Left lung (tissue), 10 donors: Measurements from ENCODE around the gene ZBTB17. TPM values are rescaled to one million over a fixed set of nuclear protein-coding genes. Genes with fewer than 3 reads are reported as not detected.
"Not testable (repeated sequence)": the region's sequence is repeated elsewhere in the genome, so short reads cannot be mapped to it uniquely, and the experiment has no call there.

ENCODE experiments used
- ATAC-seq: fragments of 200-7000 bp; cut with Tn5 transposase; one replicate; pipeline ENCODE4 v1.9.1; 2020; ENCODE audit warnings: moderate library complexity
- DNase-seq, 4 donors: peaks; one replicate each; pipeline ENCODE4 v3.0.0-alpha.2; 2013 to 2020
- H3K27ac ChIP-seq, 2 donors: fragments of 200-600 bp; sonication (generic) in 1 of 2; one replicate each; pipeline versions ENCODE4 v1.5.0 to v1.8.0; 2020 to 2021
- H3K27me3 ChIP-seq, 2 donors: fragments of 200-600 bp; sonication (generic) in 1 of 2; one replicate each; pipeline versions ENCODE4 v1.5.0 to v1.8.0; 2020 to 2021
- H3K36me3 ChIP-seq, 2 donors: fragments of 200-600 bp; sonication (generic) in 1 of 2; one replicate each; pipeline versions ENCODE4 v1.5.0 to v1.8.0; 2020 to 2021
- H3K4me1 ChIP-seq, 2 donors: fragments of 200-600 bp; one replicate each; pipeline ENCODE4 v1.8.0; 2021
- H3K4me3 ChIP-seq, 2 donors: fragments of 200-600 bp; sonication (generic) in 1 of 2; one replicate each; pipeline versions ENCODE4 v1.5.0 to v1.8.0; 2020 to 2021; ENCODE audit warnings: mild to moderate bottlenecking in 1 of 2
- H3K9me3 ChIP-seq, 2 donors: fragments of 200-600 bp; sonication (generic) in 1 of 2; one replicate each; pipeline versions ENCODE4 v1.5.0 to v1.8.0; 2020 to 2021
- intact Hi-C, 2 donors: fragments of 100-400 bp; cut with DNase I; formaldehyde crosslinking; loops; one replicate each; pipeline versions ENCODE4 v1.11.2 to v1.14.2; 2022
- polyA plus RNA-seq, 6 donors: library from polyadenylated mRNA; unstranded; fragments of 120-200 nt; gene quantifications; one replicate each; pipeline ENCODE4 v1.2.1, GENCODE V29; 2013; ENCODE audit not compliant: insufficient read length in 6 of 6
- total RNA-seq, 2 donors: library from RNA; stranded (reverse); fragmentation: NEBNext Ultra II Directional; extraction: Animal tissue kit (Norgen Biotek cat#: 25700); gene quantifications; one replicate each; pipeline ENCODE4 v1.2.1, GENCODE V29; 2021
- TF ChIP-seq, protein P1 (sequence below), 2 donors: fragments of 200-600 bp; sonication (generic) in 1 of 2; IDR thresholded peaks; one replicate each; pipeline versions ENCODE4 v1.5.0 to v1.8.0; 2021; ENCODE audit warnings: antibody characterized with exemption in 2 of 2
- donor health status: DM: no; HTN: yes; CAD: no.
- donor health status: DM: no; HTN: no; CAD: no.

ZBTB17 gene
- total and polyA plus RNA-seq, 8 donors, result 27.4 to 46.5 (median 33.1) TPM

DNA sequence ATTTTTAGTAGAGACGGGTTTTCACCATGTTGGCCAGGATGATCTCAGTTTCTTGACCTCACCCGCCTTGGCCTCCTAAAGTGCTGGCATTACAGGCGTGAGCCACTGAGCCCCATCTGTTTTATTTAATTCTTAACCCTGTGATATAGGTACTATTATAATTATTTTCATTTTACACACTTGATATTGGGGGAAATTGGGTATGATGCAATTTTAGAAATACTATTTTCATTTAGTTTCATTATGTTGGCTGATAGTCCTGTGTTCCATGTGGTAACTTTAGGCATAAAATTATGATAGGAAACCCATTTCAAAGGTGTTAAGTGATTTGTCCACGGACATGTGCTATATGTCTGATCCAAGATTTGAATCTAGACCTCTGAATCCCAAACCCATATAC, 67.3 kb downstream of the ZBTB17 start:
- H3K4me1 ChIP-seq, result no peaks in the 10 kb centered on the region
- H3K4me3 ChIP-seq, result no peak overlapping the region
- peaks cover 0 to 55% of the 10 kb centered on the region in 2 donors for H3K36me3 ChIP-seq
- ATAC-seq (no peak), DNase-seq (no peak)
- no peaks in the 10 kb centered on the region for H3K9me3 ChIP-seq
- no peak overlapping the region for H3K27ac ChIP-seq
- intact Hi-C loops, result no loop called here
- TF ChIP-seq, protein P1, sequence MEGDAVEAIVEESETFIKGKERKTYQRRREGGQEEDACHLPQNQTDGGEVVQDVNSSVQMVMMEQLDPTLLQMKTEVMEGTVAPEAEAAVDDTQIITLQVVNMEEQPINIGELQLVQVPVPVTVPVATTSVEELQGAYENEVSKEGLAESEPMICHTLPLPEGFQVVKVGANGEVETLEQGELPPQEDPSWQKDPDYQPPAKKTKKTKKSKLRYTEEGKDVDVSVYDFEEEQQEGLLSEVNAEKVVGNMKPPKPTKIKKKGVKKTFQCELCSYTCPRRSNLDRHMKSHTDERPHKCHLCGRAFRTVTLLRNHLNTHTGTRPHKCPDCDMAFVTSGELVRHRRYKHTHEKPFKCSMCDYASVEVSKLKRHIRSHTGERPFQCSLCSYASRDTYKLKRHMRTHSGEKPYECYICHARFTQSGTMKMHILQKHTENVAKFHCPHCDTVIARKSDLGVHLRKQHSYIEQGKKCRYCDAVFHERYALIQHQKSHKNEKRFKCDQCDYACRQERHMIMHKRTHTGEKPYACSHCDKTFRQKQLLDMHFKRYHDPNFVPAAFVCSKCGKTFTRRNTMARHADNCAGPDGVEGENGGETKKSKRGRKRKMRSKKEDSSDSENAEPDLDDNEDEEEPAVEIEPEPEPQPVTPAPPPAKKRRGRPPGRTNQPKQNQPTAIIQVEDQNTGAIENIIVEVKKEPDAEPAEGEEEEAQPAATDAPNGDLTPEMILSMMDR (IDR thresholded peaks at IDR 0.05), result no peak
- no peaks in the 10 kb centered on the region for H3K27me3 ChIP-seq

DNA sequence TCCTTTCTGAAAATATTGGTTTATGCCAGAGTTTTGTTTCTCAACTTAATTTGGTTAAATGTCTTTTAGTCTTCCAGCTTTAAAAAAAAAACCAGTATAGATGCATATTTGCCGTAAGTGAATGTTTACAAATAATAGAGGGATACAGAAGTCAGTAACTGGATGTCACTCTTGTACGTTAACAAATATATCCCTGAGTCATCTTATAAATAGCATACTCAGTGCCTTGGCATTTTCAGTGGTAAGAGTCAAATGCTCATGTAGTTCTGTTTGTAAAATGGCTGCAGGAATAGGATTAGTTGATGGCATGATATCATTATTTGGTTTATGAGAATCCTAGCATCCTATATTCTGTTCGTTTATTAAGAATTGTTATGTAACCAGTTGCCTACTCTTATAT, 73.0 kb downstream of the ZBTB17 start:
- Histone ChIP-seq H3K27me3 (no peaks in the 10 kb centered on the region), H3K9me3 (no peaks in the 10 kb centered on the region), H3K36me3 (peaks cover 0 to 18% of the 10 kb centered on the region in 2 donors), H3K4me3 (no peak overlapping the region), H3K27ac (no peak overlapping the region), H3K4me1 (peaks cover 0 to 37% of the 10 kb centered on the region in 2 donors)
- TF ChIP-seq, protein P1 (IDR thresholded peaks at IDR 0.05), result no peak
- intact Hi-C loops, result no loop called here
- no peak for DNase-seq
- no peak for ATAC-seq

DNA sequence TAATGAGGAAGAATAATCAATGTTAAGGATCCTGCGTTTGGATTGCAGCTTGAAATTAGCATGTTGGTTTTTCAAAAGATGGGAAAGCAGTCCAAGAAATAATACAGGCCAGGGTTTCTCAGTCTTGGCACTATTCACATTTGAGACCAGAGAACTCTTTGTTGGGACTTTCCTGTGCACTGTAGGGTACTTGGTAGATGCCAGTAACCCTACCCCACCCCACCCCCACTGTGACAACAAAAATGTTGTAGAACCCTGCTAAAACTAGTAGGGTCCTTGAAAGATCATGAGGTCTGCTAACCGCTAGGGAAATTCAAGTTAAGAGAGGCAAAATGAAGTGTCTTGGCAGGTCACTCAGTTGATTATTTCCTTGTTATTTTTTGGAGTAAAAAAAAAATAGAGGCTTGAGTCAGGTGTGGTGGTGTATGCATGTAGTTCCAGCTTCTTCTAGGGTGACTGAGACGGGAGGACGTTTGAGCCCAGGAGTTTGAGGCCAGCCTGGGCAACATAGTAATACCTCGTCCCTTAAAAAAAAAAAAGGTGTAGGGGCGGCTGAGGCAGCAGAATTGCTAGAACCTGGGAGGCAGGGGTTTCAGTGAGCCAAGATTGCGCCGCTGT, 75.1 kb downstream of the ZBTB17 start:
- H3K27me3 ChIP-seq, result no peaks in the 10 kb centered on the region
- peaks cover 0 to 41% of the 10 kb centered on the region in 2 donors for H3K4me1 ChIP-seq
- H3K36me3 ChIP-seq, result peaks cover 0 to 17% of the 10 kb centered on the region in 2 donors
- H3K9me3 ChIP-seq, result no peaks in the 10 kb centered on the region
- no peak overlapping the region for H3K4me3 ChIP-seq
- ATAC-seq (peak; percentile 84), DNase-seq (peak in 2 of 4 donors; percentile 45 to 51)
- no peak overlapping the region for H3K27ac ChIP-seq
- intact Hi-C loops, result no loop called here
- TF ChIP-seq, protein P1 (IDR thresholded peaks at IDR 0.05), result no peak

DNA sequence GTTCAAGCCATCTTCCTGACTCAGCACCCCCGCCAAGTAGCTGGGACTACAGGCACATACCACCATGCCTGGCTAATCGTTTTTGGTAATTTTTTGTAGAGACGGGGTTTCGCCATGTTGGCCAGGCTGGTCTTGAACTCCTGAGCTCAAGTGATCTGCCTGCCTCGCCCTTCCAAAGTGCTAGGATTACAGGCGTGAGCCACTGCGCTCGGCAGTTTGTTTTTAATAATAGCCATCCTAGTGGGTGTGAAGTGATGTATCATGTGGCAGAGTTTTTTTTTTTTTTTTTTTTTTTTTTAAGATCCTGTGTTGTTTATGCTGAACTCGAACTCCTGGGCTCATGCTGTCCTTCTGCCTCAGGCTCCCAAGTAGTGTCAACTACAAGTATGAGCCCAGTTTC, 76.6 kb downstream of the ZBTB17 start:
- TF ChIP-seq, protein P1 (IDR thresholded peaks at IDR 0.05), result no peak
- intact Hi-C loops, result no loop called here
- DNase-seq, result no peak
- Histone ChIP-seq H3K9me3 (no peaks in the 10 kb centered on the region), H3K27me3 (no peaks in the 10 kb centered on the region), H3K4me1 (peaks cover 3 to 53% of the 10 kb centered on the region in 2 donors), H3K36me3 (peaks cover 0 to 10% of the 10 kb centered on the region in 2 donors), H3K27ac (no peak overlapping the region), H3K4me3 (no peak overlapping the region)
- ATAC-seq, result no peak

DNA sequence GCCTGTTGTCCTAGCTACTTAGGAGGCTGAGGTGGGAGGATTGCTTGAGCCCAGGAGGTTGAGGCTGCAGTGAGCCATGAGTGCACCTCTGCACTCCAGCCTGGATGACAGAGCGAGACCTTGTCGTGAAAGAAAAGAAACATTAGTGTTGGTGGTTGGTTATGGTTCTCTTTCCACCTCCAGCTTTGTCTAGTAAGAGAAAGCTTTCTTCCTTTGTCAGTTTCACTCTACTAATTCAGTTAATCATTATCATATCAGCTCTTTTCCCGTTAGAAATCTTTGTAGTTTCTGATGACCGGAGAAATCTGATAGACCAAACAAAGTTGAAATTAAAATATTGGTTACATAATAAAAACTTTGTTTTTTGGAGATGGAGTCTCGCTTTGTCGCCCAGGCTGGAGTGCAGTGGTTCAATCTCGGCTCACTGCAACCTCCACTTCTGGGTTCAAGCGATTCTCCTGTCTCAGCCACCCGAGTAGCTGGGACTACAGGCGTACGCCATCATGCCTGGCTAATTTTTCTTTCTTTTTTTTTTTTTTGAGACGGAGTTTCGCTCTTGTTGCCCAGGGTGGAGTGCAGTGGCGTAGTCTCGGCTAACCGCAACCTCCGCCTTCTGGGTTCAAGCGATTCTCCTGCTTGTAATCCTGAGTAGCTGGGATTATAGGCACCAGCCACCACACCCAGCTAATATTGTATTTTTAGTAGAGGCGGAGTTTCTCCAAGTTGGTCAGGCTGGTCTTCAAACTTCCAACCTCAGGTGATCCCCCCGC, 78.9 kb downstream of the ZBTB17 start:
- intact Hi-C loops, result not testable (repeated sequence)

More for the DNA sequence above, 78.9 kb downstream of the ZBTB17 start:
- H3K4me3 ChIP-seq, H3K27ac ChIP-seq, H3K9me3 ChIP-seq, DNase-seq, ATAC-seq, H3K27me3 ChIP-seq: not testable (repeated sequence)
- Histone ChIP-seq H3K36me3 (peaks cover 0 to 10% of the 10 kb centered on the region in 2 donors), H3K4me1 (peaks cover 14 to 58% of the 10 kb centered on the region in 2 donors)
